KMS-11 (cell line): ENCODE results near the gene KLHL33.
A peak's percentile ranks its signal among the peaks of the same experiment; 100 is the strongest.

ENCODE experiments used
- H2AFZ ChIP-seq: fragments of 200-600 bp; sonication (generic); 2 replicates; pipeline ENCODE4 v1.6.1; 2016; ENCODE audit warnings: antibody characterized with exemption, mixed run types, low read depth
- H3K27ac ChIP-seq: fragments of 200-600 bp; sonication (generic); 2 replicates; pipeline ENCODE4 v1.6.1; 2016; ENCODE audit warnings: mild to moderate bottlenecking, mixed run types
- H3K27me3 ChIP-seq: fragments of 200-600 bp; sonication (generic); 2 replicates; pipeline ENCODE4 v1.6.1; 2017; ENCODE audit warnings: mild to moderate bottlenecking, low read depth, mixed run types, moderate library complexity; ENCODE audit not compliant: insufficient read depth
- H3K36me3 ChIP-seq: fragments of 200-600 bp; sonication (generic); 2 replicates; pipeline ENCODE4 v1.6.1; 2017; ENCODE audit warnings: mild to moderate bottlenecking, mixed run types; ENCODE audit not compliant: insufficient read depth
- H3K4me1 ChIP-seq: fragments of 200-600 bp; sonication (generic); 2 replicates; pipeline ENCODE4 v1.6.1; 2016; ENCODE audit warnings: mild to moderate bottlenecking, low read depth, mixed run types; ENCODE audit not compliant: poor library complexity, severe bottlenecking
- H3K4me2 ChIP-seq: fragments of 200-600 bp; sonication (generic); 2 replicates; pipeline ENCODE4 v1.7.0; 2016; ENCODE audit warnings: mild to moderate bottlenecking, mixed run types
- H3K4me3 ChIP-seq: fragments of 200-600 bp; sonication (generic); IDR thresholded peaks from 2 replicates; pipeline ENCODE4 v1.6.1; 2017; ENCODE audit warnings: low read depth, low read length, mixed read lengths; ENCODE audit not compliant: insufficient read depth
- H3K79me2 ChIP-seq: fragments of 200-600 bp; sonication (generic); 2 replicates; pipeline ENCODE4 v1.6.1; 2016; ENCODE audit warnings: low read depth, mixed run types; ENCODE audit not compliant: insufficient read depth
- H3K9ac ChIP-seq: fragments of 200-600 bp; sonication (generic); 2 replicates; pipeline ENCODE4 v1.6.1; 2016; ENCODE audit warnings: mild to moderate bottlenecking, mixed run types
- H4K20me1 ChIP-seq: fragments of 200-600 bp; sonication (generic); 2 replicates; pipeline ENCODE4 v1.6.1; 2016; ENCODE audit warnings: mild to moderate bottlenecking, mixed run types; ENCODE audit not compliant: insufficient read depth
- TF ChIP-seq, protein P1 (sequence below): fragments of 200-600 bp; sonication (generic); conservative IDR thresholded peaks from 2 replicates; pipeline ENCODE4 v1.6.1; 2017; ENCODE audit warnings: low read depth, mild to moderate bottlenecking, antibody characterized with exemption, low read length, moderate library complexity, mixed read lengths

KLHL33 gene

DNA sequence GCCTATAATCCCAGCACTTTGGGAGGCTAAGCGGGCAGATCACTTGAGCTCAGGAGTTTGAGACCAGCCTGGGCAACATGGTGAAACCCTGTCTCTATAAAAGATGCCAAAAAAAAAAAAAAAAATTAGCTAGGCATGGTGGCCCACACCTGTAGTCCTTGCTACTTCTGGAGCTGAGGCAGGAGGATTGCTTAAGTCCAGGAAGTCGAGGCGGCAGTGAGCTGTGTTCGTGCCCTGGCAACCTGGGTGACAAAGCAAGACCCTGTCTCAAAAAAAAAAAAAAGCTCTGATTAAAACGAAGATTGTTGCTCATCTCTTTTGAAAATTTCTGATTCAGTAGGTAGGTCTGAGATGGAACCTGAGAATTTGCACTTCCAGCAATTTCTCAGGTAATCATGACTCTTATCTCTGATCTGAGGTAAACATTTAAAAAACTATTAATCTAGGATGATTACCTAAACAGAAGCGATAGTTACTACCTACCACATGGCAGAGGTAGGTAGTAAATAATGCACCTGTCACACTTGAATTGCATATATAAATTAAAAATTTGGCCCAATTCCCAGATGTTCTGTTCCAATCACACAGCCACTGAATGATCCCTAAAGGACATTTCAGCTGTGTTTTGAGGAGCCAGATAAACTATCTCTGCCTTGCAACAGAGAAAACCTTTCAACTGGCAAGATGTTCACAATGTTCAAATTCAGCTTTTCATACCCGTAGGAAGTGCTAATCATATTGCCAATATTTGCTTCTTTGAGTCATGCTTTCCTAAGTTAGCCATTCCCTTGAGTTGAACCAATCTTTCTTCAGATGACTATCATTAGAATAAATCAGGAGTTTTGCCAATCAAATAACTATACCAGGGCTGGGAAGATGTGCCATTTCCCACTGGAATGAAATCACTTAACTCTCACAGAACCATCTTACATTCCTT is 18.4 kb downstream of the KLHL33 start:
- H3K27ac ChIP-seq, result no peak overlapping the region
- no peaks in the 10 kb centered on the region for H3K36me3 ChIP-seq
- no peaks in the 10 kb centered on the region for H3K79me2 ChIP-seq
- no peak overlapping the region for H3K9ac ChIP-seq
- H3K4me1 ChIP-seq, result peaks cover 16% of the 10 kb centered on the region
- no peaks in the 10 kb centered on the region for H4K20me1 ChIP-seq
- H3K4me3 ChIP-seq, result no peak overlapping the region
- no peak overlapping the region for H2AFZ ChIP-seq
- no peaks in the 10 kb centered on the region for H3K27me3 ChIP-seq
- TF ChIP-seq, protein P1, sequence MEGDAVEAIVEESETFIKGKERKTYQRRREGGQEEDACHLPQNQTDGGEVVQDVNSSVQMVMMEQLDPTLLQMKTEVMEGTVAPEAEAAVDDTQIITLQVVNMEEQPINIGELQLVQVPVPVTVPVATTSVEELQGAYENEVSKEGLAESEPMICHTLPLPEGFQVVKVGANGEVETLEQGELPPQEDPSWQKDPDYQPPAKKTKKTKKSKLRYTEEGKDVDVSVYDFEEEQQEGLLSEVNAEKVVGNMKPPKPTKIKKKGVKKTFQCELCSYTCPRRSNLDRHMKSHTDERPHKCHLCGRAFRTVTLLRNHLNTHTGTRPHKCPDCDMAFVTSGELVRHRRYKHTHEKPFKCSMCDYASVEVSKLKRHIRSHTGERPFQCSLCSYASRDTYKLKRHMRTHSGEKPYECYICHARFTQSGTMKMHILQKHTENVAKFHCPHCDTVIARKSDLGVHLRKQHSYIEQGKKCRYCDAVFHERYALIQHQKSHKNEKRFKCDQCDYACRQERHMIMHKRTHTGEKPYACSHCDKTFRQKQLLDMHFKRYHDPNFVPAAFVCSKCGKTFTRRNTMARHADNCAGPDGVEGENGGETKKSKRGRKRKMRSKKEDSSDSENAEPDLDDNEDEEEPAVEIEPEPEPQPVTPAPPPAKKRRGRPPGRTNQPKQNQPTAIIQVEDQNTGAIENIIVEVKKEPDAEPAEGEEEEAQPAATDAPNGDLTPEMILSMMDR, result no peak
- H3K4me2 ChIP-seq, result no peak overlapping the region

DNA sequence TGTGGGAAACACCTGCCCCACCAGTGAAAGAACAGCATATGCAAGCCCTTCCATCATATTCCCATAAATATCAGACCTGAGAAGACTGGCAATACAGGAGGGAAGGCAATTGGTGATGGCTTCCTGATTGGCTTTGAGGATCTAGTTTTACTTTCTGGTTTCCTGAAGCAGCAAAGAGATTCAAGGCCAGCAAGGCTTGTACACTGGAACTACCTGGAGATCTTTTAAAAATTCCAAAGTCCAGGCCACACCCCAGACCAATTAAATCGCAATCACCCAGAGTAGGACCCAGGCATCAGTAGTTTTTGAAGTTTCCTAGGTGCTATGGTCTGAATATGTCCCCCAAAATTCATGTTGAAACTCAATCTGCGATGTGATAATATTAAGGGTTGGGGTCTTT is 19.7 kb downstream of the KLHL33 start:
- H3K36me3 ChIP-seq, result no peaks in the 10 kb centered on the region
- H3K27me3 ChIP-seq, result no peaks in the 10 kb centered on the region
- H3K4me1 ChIP-seq, result peaks cover 22% of the 10 kb centered on the region
- TF ChIP-seq, protein P1, result no peak
- no peak overlapping the region for H3K4me3 ChIP-seq
- peak overlapping the region; percentile 18; the same call in 1 of the 2 replicates for H3K4me2 ChIP-seq
- no peaks in the 10 kb centered on the region for H4K20me1 ChIP-seq
- no peak overlapping the region for H3K9ac ChIP-seq
- H2AFZ ChIP-seq, result peak overlapping the region; percentile 66
- H3K79me2 ChIP-seq, result no peaks in the 10 kb centered on the region; the same call in 1 of the 2 replicates
- H3K27ac ChIP-seq, result no peak overlapping the region

DNA sequence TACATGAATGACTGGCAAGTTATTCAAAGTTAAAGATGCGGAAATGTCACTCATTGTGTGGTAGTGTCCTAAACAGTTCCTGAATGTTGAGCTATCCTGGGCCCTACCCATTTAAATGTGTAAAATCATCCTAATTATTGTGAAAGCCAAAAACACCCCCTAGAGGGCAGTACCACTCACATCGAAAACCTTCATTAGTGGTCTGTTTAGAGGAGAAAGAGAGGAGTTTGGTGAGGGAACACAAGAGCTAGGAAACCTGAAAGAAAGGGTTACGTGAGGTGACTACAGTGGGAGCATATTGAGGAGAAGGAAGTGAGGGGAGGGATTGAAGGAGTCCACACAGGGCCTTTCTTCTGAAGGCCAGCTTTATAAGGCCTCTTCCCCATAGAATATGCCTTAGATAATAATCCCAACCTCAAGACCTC is 20.2 kb downstream of the KLHL33 start:
- Histone ChIP-seq H4K20me1 (no peaks in the 10 kb centered on the region), H3K4me1 (peaks cover 22% of the 10 kb centered on the region), H3K4me3 (no peak overlapping the region), H3K79me2 (no peaks in the 10 kb centered on the region; the same call in 1 of the 2 replicates), H2AFZ (peak overlapping the region; percentile 66), H3K27me3 (no peaks in the 10 kb centered on the region), H3K27ac (no peak overlapping the region), H3K4me2 (peak overlapping the region; percentile 18; the same call in 1 of the 2 replicates), H3K36me3 (no peaks in the 10 kb centered on the region), H3K9ac (no peak overlapping the region)
- TF ChIP-seq, protein P1, result peak; percentile 73

DNA sequence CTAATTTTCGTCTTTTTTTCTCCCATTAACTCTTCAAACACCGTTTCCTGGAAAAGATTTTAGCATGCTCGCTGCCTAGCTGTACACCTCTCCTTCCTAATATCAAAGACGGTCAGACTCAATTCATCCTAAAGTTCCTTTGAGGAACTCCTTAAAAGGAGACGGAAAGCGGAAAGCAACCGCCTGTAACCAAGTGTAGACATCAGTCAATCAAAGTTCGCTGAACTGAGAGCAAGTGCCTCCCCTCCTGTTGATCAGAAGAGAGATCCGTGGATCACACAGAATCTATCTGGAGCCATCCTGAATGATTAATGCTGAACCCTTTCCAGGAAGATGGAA is 22.3 kb downstream of the KLHL33 start:
- TF ChIP-seq, protein P1, result no peak
- Histone ChIP-seq H3K4me2 (peak overlapping the region; percentile 91), H3K36me3 (no peaks in the 10 kb centered on the region), H4K20me1 (no peaks in the 10 kb centered on the region), H3K79me2 (no peaks in the 10 kb centered on the region; the same call in 1 of the 2 replicates), H3K27me3 (no peaks in the 10 kb centered on the region), H3K4me1 (peaks cover 22% of the 10 kb centered on the region), H3K27ac (no peak overlapping the region; the same call in 1 of the 2 replicates), H3K4me3 (no peak overlapping the region), H3K9ac (peak overlapping the region; percentile 50; the same call in 1 of the 2 replicates), H2AFZ (peak overlapping the region; percentile 90)
